HG02642 (cell line): ENCODE data around the gene ATG10.
"Not testable (repeated sequence)": the region's sequence is repeated elsewhere in the genome, so short reads cannot be mapped to it uniquely, and the experiment has no call there.

Experiments used
- ATAC-seq: cut with Tn5 transposase; IDR thresholded peaks from one replicate; pipeline ENCODE4 v1.9.1; 2021; ENCODE audit warnings: mild to moderate bottlenecking; ENCODE audit not compliant: unreplicated experiment, poor library complexity

Gene ATG10

GRCh38 chr5:82267297-82267933, 295.6 kb downstream of the ATG10 start:
- not testable (repeated sequence) for ATAC-seq

- not testable (repeated sequence) for ATAC-seq
These were observed 297.5 kb downstream of the ATG10 start for GRCh38 chr5:82269363-82269762.

DNA sequence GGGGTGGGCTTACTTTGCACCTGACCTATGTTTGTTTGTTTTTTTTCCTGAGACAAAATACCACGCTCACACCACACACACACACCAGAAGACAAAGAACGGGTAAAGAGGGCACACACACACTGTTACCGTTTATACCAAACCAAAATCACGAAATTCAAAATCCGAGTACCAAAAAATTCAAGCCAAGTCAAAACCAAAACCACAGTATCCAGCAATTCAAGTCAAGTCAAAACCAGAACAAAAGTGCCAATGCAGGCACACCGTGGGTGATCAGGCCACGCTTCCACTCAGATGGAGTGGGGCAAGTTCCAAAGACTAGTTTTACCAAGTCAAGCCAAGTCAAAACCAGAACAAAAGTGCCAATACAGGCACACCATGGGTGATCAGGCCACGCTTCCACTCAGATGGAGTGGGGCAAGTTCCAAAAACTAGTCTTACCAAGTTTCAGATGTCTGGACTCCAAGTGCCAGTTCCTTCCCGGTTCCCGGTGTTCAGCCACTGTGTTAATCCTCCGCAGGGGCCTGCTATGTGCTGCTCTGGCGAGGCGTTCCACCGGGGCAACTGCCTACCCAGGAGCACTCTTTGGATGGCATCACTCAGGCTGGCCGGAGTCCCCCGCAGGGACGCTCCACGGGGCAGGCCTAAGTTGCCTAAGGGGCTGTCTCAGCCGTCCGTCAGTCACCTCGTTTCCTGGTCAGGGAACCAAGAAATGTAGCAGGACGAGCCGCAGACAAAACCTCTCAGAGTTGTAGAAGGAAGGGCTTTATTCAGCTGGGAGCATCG, 300.9 kb downstream of the ATG10 start:
- ATAC-seq = not testable (repeated sequence)

DNA sequence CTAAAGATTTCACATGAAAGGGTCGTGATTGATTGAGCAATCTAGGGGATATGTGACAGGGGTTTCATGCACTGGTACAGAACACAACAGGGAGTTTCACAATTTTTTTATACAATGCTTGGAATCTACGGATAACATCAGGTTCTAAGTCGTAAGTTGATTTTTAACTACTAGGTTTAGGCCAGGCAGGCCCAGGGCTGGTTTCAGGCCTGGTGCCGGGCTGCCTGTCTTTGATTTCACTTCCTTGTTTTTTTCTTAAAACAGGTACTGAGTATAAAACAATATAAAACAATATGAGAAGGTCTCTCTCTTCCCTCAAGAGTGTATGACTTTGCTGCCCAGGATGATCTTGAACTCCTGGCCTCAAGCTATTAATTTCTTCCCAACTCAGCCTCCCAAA, 301.6 kb downstream of the ATG10 start:
- not testable (repeated sequence) for ATAC-seq

DNA sequence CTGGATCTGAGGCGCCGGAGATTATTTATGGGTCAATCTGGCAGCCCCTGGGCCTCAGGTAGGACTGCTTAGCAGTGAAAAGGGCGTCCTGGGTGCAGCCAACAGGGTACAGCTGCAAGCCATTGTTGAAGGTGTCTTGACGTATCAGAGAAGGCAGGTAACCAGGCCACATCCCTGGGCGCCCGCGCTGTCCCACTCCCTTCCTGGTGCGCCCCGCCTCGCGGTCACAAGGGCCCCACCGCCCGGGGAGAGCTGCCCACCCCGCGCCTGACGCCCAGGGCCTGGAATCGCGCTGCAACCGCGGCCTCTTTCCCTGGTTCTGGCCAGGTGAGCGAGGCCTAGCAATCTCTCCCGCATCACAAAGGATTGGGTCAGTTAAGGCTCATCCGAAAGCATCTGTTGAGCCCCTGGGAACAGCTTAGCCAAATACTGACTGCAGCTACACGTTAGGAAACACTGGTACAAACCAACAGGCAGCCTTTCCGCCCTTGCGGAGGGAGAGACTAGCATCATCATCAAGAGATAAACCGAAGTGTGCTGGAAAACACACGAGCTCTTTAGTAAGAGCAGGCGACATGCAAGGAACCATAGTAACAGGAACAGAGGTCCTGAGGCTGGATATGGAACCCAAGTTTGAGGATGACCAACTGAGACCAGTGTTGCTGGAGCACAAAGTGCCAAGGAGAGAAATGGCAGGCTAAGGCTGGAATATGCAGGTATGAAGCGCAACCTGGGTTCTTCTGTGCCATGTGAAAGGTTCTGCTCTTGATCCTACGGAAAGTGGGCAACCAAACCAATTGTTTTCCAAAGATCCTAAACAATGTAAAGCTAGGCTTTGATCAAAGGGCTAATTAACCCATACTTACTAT, 302.8 kb downstream of the ATG10 start:
- no peak for ATAC-seq

- ATAC-seq = no peak
These were observed 303.4 kb downstream of the ATG10 start for GRCh38 chr5:82275216-82275664.

- ATAC-seq = no peak
These were observed 305.2 kb downstream of the ATG10 start for GRCh38 chr5:82276800-82277612.

DNA sequence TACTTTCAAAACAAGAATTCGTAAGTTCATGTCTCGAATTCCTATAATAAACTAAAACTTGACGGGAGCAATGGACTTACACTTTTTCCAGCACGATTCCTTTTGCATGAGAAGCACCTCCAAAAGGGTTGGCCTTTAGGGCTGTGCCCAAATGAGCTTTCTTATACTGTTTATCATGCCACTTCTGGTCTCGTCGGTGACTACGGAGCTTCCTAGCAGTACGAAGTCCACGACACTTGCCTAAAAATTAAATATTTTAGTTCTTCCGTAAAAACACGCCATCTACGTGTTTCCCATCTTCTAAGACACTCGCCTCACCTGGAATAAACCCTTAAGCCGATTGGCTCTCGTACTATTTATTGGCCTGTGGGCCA, 305.8 kb downstream of the ATG10 start:
- no peak for ATAC-seq

DNA sequence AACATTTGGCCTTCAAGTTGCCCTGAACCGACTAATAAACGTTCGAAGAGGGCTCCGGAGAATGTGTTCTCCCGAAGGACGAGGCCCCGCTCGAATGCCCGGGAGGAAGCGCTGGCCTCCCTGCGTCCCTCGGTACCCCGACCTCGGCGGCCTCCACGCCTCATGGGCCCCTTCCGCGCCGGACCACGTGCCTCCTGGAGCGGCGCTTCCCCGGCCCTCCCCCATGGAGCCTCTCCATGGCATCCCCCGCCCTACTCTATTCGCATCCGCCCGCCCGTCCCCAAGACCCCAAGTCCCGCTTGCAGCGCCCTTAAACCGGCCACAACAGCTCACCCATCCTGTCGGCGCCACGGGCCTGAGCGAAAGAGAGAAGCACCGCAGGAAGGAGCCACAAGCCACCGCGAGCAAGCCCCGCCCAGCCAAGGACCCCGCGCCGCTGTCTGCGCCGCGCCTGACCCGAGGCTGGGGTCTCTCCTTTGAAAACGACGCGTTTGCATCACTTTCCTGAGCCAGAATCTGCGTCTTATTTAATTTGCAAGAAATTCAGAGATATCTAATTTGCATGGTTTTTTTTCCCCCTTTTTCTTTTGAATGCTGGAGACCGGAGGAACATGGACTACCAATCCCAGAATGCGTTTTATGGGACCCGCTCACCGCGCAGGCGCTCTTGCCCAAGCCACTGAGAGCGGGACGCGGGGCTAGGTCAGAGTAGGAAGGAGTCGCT, 306.3 kb downstream of the ATG10 start, which contains the start of gene RPS23:
RPS23 (minus strand) TSS at position 368 of the 724 bp plus-strand sequence; CDS start at position 337, 31 bp downstream.
- ATAC-seq = peak; percentile 96

DNA sequence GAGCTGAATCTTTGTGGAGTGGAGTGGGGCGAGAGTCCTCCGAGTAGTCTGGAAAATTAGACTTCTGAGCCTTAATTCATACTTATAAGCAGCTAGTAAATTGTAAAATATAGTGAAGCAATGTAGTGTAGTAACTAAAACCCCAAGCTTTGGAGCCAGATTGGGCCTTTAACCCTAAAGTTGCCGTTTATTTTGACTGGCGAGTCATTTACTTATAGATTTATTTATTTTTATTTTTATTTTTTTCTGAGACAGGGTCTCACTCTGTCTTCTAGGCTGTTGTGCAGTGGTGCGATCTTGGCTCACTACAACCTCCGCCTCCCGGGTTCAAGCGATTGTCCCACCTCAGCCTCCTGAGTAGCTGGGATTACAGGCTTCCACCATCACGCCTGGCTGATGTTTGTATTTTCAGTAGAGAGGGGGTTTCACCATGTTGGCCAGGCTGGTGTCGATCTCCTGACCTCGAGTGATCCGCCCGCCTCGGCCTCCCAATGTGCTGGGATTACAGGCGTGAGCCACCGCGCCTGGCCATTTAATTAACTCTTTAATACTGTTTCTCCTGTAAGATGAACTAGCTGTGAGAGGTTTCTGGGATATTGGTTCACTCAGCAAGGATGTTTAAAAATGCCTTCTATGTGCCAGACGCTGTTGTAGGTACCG, 307.0 kb downstream of the ATG10 start:
- no peak for ATAC-seq

GRCh38 chr5:82283893-82284292, 312.1 kb downstream of the ATG10 start:
- ATAC-seq = no peak

DNA sequence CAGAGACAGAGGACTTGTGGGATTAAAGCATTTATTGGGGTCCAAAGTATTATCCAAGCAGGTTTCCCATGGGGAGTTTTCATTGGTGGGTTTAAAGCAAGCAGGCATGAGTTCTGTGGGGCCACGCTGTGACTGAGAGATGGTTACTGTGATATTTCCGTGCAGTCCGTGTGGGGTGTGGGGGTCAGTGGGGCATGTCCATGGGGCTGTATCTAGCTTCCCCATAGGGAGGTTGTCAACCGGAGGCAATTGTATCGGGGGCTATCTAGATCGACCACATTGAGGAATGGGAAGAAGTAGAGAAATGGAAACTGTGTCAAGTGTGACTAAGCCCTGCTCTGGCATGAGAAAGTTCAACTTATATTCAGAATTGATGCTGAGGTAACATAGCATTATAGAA, 313.4 kb downstream of the ATG10 start:
- no peak for ATAC-seq

GRCh38 chr5:82287625-82288024, 315.8 kb downstream of the ATG10 start:
- ATAC-seq = no peak

DNA sequence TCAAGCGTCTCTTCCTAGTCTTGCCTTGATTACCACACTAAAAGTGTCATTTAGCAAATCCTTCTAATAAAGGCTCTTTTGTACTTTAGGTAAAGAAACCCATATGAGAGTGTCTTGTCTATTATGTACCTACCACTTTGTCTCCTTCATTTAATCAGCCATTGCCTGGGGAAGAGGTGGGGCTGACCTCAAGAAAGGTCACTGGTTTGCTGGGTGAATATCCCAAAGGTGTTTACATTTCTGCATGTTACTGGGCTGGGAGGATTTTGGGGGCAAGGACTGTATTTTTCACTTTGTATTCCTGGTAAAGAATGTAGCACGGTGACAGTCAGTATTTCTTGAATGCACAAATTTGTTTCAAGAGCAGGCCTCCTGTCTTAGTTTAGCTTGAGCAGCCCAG, 318.2 kb downstream of the ATG10 start:
- ATAC-seq = no peak

GRCh38 chr5:82290908-82291307, 319.1 kb downstream of the ATG10 start:
- ATAC-seq = no peak

DNA sequence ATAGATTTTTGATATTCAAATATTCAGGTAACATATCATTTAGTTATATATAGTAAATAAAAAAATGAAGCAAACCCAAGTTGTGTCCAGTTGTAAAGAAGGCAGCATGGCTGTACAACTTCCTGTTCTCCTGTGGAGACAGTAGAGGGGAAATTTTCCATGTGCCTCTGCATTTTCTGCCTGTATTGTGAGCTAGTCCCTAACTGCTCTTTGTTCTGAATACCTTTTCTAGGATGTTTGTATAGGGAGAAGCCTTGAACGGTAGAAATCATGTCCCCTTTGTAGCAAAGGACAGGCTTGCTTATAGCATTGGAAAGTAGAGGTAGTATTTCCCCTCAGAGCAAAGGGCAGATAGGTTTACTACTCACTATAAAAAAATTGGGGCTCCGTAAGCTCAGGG, 319.6 kb downstream of the ATG10 start:
- ATAC-seq = no peak

DNA sequence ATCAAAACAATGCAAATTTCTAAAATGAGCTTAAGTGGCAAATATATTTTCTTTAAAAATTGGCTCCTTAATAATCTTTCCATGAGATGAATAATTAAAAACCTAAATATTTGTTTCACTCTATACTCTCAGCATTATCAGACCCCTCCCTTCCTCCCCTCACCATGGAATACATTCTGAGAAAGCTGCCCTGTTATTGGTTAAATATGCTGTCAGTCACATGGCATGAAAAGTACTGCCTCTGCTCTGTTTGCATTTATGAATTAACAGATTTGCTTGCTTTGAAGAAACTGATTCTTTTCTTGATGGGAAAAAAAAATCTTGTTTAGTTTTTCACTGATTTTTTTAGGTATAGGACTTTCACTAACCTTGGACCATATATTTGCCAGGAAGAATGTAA, 323.3 kb downstream of the ATG10 start:
- ATAC-seq = no peak

- ATAC-seq = no peak
These were observed 324.2 kb downstream of the ATG10 start for GRCh38 chr5:82295959-82296531.
